ENCODE data around the gene BTN2A1. TPM values are rescaled to one million over a fixed set of nuclear protein-coding genes. Genes with fewer than 3 reads are reported as not detected.

The BTN2A1 gene
- total and polyA plus RNA-seq, 9 of the 15 experiments (the other 6 are each of a cell fraction or from before 2014, with no cell fraction given) = 6.7 to 22.1 (median 16.4) TPM

GRCh38 chr6:26421259-26422144 lies 36.3 kb upstream of the BTN2A1 start:
- Histone ChIP-seq H3K9me3 (replicated peaks; ENCODE audit: control insufficient read depth, insufficient read depth, low read depth, low read length) (no peaks in the 10 kb centered on the region), H3K4me2 (ENCODE audit: insufficient read depth, low read length) (peak overlapping the region; percentile 96), H3K4me3 (peak overlapping the region; percentile 75), H3K27me3 (ENCODE audit: control insufficient read depth in 2 of 2, insufficient read depth in 2 of 2, low read length in 2 of 2) (no peaks in the 10 kb centered on the region), H2AFZ (ENCODE audit: low read depth, low read length) (peak overlapping the region; percentile 99), H3K36me3 (ENCODE audit: control insufficient read depth, insufficient read depth, low read length) (no peaks in the 10 kb centered on the region), H3K4me1 (replicated peaks in 1 of 2; ENCODE audit: control insufficient read depth in 2 of 2, insufficient read depth in 2 of 2, low read length in 2 of 2) (peaks cover 12 to 17% of the 10 kb centered on the region in 2 experiments; a peak in 3 of 5 replicates), H3K27ac (ENCODE audit: extremely low read depth, low read depth, low read length) (peak overlapping the region; percentile 74), H3K9ac (ENCODE audit: insufficient read depth in 1 of 2, low read depth in 2 of 2, low read length in 2 of 2) (peak overlapping the region; percentile 91 to 93), H4K20me1 (replicated peaks; ENCODE audit: control insufficient read depth, insufficient read depth, low read length) (no peaks in the 10 kb centered on the region), H3K9me1 (ENCODE audit: control insufficient read depth, insufficient read depth, low read length) (no peaks in the 10 kb centered on the region), H3K79me2 (ENCODE audit: control insufficient read depth, insufficient read depth, low read length) (no peaks in the 10 kb centered on the region)
- DNase-seq (ENCODE audit: extremely low read depth in 1 of 4, low spot score in 3 of 4) = peak; percentile 87 to 94 (median 92)
- under 1% methylated on average over 30 of the region's 31 CpGs for WGBS (ENCODE audit: insufficient coverage, low coverage, missing lambda C conversion rate)
- peak; percentile 97 for FAIRE-seq
- in situ Hi-C loops (cut with MboI) = no loop called here
- ChIA-PET POLR2A (interaction anchor here (0.6 kb wide), 2 partner anchors 288 to 354 kb away, joined by 3 read pairs; no protein-coding TSS in a partner anchor), CTCF (ENCODE audit: low intra/inter-chr PET ratio) (no interaction called here)
- BruUV-seq (replicated peaks) = TSS peak; percentile 82
- ATAC-seq = peak; percentile 98
- intact Hi-C loops (cut with micrococcal nuclease) = loop anchor here (2.0 kb wide), 1 partner anchor 75 kb away; no protein-coding TSS in a partner anchor
- TF ChIP-seq SMAD3 (CRISPR knock-in tag; conservative IDR thresholded peaks at IDR 0.05) (no peak), ZNF282 (CRISPR knock-in tag; IDR thresholded peaks at IDR 0.05) (no peak), HOXB6 (CRISPR knock-in tag; IDR thresholded peaks at IDR 0.05; ENCODE audit: borderline replicate concordance) (no peak), ATF3 (IDR thresholded peaks at IDR 0.05) (no peak), ATF3 (CRISPR knock-in tag; conservative IDR thresholded peaks at IDR 0.05) (peak; percentile 81; the same call in 1 of the 2 replicates), SMARCB1 (IDR thresholded peaks at IDR 0.05; ENCODE audit: insufficient read length, low read depth) (no peak), ZNF76 (CRISPR knock-in tag; IDR thresholded peaks at IDR 0.05; ENCODE audit: borderline replicate concordance) (no peak), ZNF395 (CRISPR knock-in tag; IDR thresholded peaks at IDR 0.05) (no peak), XRCC5 (IDR thresholded peaks at IDR 0.05; ENCODE audit: low read depth, low read length) (no peak), ZBTB17 (CRISPR knock-in tag; IDR thresholded peaks at IDR 0.05) (peak; percentile 46; the same call in 1 of the 2 replicates), TSC22D4 (tag; IDR thresholded peaks at IDR 0.05) (no peak), ZNF740 (CRISPR knock-in tag; IDR thresholded peaks at IDR 0.05) (no peak), ZNF740 (tag; IDR thresholded peaks at IDR 0.05) (no peak), MCM5 (IDR thresholded peaks at IDR 0.05; ENCODE audit: low read depth) (no peak), GABPB2 (CRISPR knock-in tag; conservative IDR thresholded peaks at IDR 0.05) (no peak), ZNF253 (CRISPR knock-in tag; conservative IDR thresholded peaks at IDR 0.05) (no peak), ZSCAN32 (CRISPR knock-in tag; IDR thresholded peaks at IDR 0.05) (no peak), CREB3 (tag; conservative IDR thresholded peaks at IDR 0.05; ENCODE audit: low read depth) (no peak)
